NCI-H460 (cell line): ENCODE measurements around the gene ELAVL3. TPM values are rescaled to one million over a fixed set of nuclear protein-coding genes. Genes with fewer than 3 reads are reported as not detected.

Experiments
- DNase-seq: peaks from one replicate; pipeline ENCODE4 v3.0.0-alpha.2; 2016; ENCODE audit warnings: low read depth; ENCODE audit errors: extremely low read depth
- polyA plus RNA-seq: library from polyadenylated mRNA; depleted of rRNA; stranded (reverse); fragments of >200 nt; gene quantifications from 2 replicates; pipeline ENCODE4 v1.2.3, GENCODE V29; 2014; cell fraction: nucleus; rRNA removed
- total RNA-seq: library from RNA; depleted of rRNA; stranded (reverse); fragments of >200 nt; shearing (Covaris generic); gene quantifications from 2 replicates; pipeline ENCODE4 v1.2.3, GENCODE V29; 2014; rRNA removed

The ELAVL3 gene
- total RNA-seq: not detected in 2 replicates
- polyA plus RNA-seq: not detected in 2 replicates

- DNase-seq: no peak
These were observed at the start of gene ELAVL3 for GRCh38 chr19:11480715-11481533. Gene ELAVL3, minus strand, starts transcription at chr19:11481046. Its CDS starts 438 bp downstream, at chr19:11480608.

GRCh38 chr19:11530432-11530831, 49.6 kb upstream of the ELAVL3 start:
- peak; percentile 95 for DNase-seq

- peak; percentile 96 for DNase-seq
These were observed 47.9 kb upstream of the ELAVL3 start, which contains the start of gene ECSIT for GRCh38 chr19:11528551-11529341. Gene ECSIT, minus strand, starts transcription at chr19:11529134. Its CDS starts 9,964 bp downstream, at chr19:11519170.

- DNase-seq: no peak
These were observed 38.3 kb upstream of the ELAVL3 start for GRCh38 chr19:11519138-11519537.

- no peak for DNase-seq
These were observed 33.1 kb upstream of the ELAVL3 start for GRCh38 chr19:11513946-11514345.

- DNase-seq: no peak
These were observed 29.6 kb upstream of the ELAVL3 start for GRCh38 chr19:11510444-11510843.

- DNase-seq: no peak
These were observed 26.7 kb upstream of the ELAVL3 start for GRCh38 chr19:11507370-11508078.

- DNase-seq: no peak
These were observed 26.1 kb upstream of the ELAVL3 start for GRCh38 chr19:11506967-11507366.

- no peak for DNase-seq
These were observed 25.3 kb upstream of the ELAVL3 start for GRCh38 chr19:11506101-11506555.

- peak; percentile 91 for DNase-seq
These were observed 24.8 kb upstream of the ELAVL3 start, which contains the start of gene ZNF653 for GRCh38 chr19:11505504-11506100. Gene ZNF653, minus strand, starts transcription at chr19:11505839. Its CDS starts 53 bp downstream, at chr19:11505786.

- peak; percentile 88 for DNase-seq
These were observed 24.2 kb upstream of the ELAVL3 start for GRCh38 chr19:11505032-11505503.

- no peak for DNase-seq
These were observed 23.7 kb upstream of the ELAVL3 start for GRCh38 chr19:11504502-11505031.

- no peak for DNase-seq
These were observed 19.1 kb upstream of the ELAVL3 start for GRCh38 chr19:11499890-11500420.

GRCh38 chr19:11499220-11499726, 18.4 kb upstream of the ELAVL3 start:
- DNase-seq: no peak

GRCh38 chr19:11496391-11497163, 15.7 kb upstream of the ELAVL3 start:
- peak; percentile 78 for DNase-seq

GRCh38 chr19:11495885-11496284, 15.0 kb upstream of the ELAVL3 start:
- DNase-seq: no peak

GRCh38 chr19:11495481-11495880, 14.6 kb upstream of the ELAVL3 start:
- DNase-seq: no peak

GRCh38 chr19:11494634-11495285, 13.9 kb upstream of the ELAVL3 start:
- DNase-seq: no peak
